ENCODE measurements around the gene PDZRN4. TPM values are rescaled to one million over a fixed set of nuclear protein-coding genes. Genes with fewer than 3 reads are reported as not detected.

The PDZRN4 gene
- total and polyA plus RNA-seq, 8 donors = 0.11 to 0.76 (median 0.34) TPM

DNA sequence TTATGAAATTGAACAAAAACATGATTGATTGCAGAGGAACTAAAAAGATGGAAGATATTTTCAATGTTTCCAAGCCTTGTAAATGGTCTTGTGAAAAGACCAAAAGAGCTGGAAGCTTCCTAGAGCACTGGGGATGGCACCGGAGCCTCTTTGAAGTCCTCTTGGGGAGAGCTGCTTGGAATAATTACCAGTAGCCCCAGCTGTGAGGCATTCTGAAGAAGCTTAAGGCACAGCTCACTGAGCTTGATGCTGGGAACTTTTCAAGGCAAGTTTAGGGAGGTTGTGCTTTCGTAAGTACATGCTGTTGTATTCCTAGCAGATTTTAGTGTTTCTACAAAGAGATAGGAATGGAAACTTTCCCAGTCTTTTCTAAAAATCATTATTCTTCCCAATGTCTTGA lies 13.9 kb downstream of the PDZRN4 start:
- Histone ChIP-seq H3K4me3 (no peak overlapping the region), H3K9me3 (no peaks in the 10 kb centered on the region), H3K27ac (no peak overlapping the region), H3K4me1 (peaks cover 0 to 3% of the 10 kb centered on the region in 2 donors), H3K27me3 (no peaks in the 10 kb centered on the region), H3K36me3 (no peaks in the 10 kb centered on the region)
- intact Hi-C loops (cut with DNase I) = no loop called here
- DNase-seq (no peak), ATAC-seq (no peak)
- TF ChIP-seq CTCF (IDR thresholded peaks at IDR 0.05) = no peak

DNA sequence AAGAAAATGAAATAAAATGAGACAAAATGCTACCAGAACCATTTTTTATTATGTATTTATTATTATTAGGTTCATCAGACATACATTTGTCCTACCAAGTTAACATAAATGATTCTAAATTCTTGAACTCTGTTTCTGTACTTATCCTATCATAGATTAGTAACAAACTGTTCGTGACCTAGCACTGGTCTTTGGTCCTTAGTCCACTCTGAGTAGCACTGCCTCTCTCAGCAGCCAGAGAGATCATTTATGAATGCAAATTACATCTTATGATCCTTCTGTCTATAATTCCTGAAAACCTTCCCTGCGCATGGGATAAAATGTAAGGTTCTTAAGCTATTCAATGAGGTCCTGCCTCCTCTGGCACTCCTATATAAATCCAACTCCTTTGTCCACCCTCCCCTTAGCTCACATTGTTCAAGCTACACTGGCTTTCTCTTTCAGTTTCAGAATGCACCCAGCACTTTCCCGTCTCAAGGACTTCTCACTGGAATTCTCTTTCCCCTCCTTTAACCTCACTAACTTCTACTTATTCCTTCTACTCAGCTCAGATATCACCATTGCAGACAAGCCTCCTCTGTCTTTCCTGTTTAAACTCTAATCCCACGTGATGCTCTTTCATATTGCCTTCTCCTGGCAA lies 17.1 kb downstream of the PDZRN4 start:
- intact Hi-C loops (cut with DNase I) = no loop called here
- peak; percentile 96 for ATAC-seq
- Histone ChIP-seq H3K4me1 (peaks cover 0 to 3% of the 10 kb centered on the region in 2 donors), H3K27me3 (no peaks in the 10 kb centered on the region), H3K36me3 (no peaks in the 10 kb centered on the region), H3K9me3 (no peaks in the 10 kb centered on the region), H3K4me3 (no peak overlapping the region), H3K27ac (peak overlapping the region in 1 of 2 donors; percentile 35)
- TF ChIP-seq CTCF (IDR thresholded peaks at IDR 0.05) = no peak
- peak in 1 of 4 donors; percentile 45 for DNase-seq

GRCh38 chr12:41206298-41206697 lies 18.2 kb downstream of the PDZRN4 start:
- no peaks in the 10 kb centered on the region for H3K36me3 ChIP-seq
- TF ChIP-seq CTCF (IDR thresholded peaks at IDR 0.05) = no peak
- no peaks in the 10 kb centered on the region for H3K9me3 ChIP-seq
- DNase-seq (no peak), ATAC-seq (no peak)
- peaks cover 0 to 3% of the 10 kb centered on the region in 2 donors for H3K4me1 ChIP-seq
- intact Hi-C loops (cut with DNase I) = no loop called here
- no peak overlapping the region for H3K4me3 ChIP-seq
- H3K27ac ChIP-seq = no peak overlapping the region
- no peaks in the 10 kb centered on the region for H3K27me3 ChIP-seq

- ATAC-seq = no peak
- DNase-seq = no peak
Measured at GRCh38 chr12:41211448-41211847, 23.3 kb downstream of the PDZRN4 start.

GRCh38 chr12:41212625-41213024 lies 24.5 kb downstream of the PDZRN4 start:
- no peaks in the 10 kb centered on the region for H3K9me3 ChIP-seq
- no peak overlapping the region for H3K27ac ChIP-seq
- intact Hi-C loops (cut with DNase I) = no loop called here
- H3K4me1 ChIP-seq = no peaks in the 10 kb centered on the region
- H3K4me3 ChIP-seq = no peak overlapping the region
- H3K36me3 ChIP-seq = no peaks in the 10 kb centered on the region
- H3K27me3 ChIP-seq = no peaks in the 10 kb centered on the region
- TF ChIP-seq CTCF (IDR thresholded peaks at IDR 0.05) = no peak
- DNase-seq (no peak), ATAC-seq (no peak)

More at GRCh38 chr12:41211448-41211847, 23.3 kb downstream of the PDZRN4 start:
- no peaks in the 10 kb centered on the region for H3K27me3 ChIP-seq
- no peak overlapping the region for H3K4me3 ChIP-seq
- TF ChIP-seq CTCF (IDR thresholded peaks at IDR 0.05) = no peak
- no peaks in the 10 kb centered on the region for H3K4me1 ChIP-seq
- H3K36me3 ChIP-seq = no peaks in the 10 kb centered on the region
- H3K27ac ChIP-seq = no peak overlapping the region
- intact Hi-C loops (cut with DNase I) = no loop called here
- H3K9me3 ChIP-seq = no peaks in the 10 kb centered on the region

All from left lung (tissue), 10 donors.